Suprapubic skin (tissue), 3 donors: ENCODE measurements around the gene THAP3.

Source experiments
- EP300 ChIP-seq: sonication (generic); formaldehyde crosslinking; IDR thresholded peaks from one replicate; pipeline ENCODE4 v1.6.1; 2017; ENCODE audit warnings: antibody characterized with exemption
- POLR2A ChIP-seq, 2 donors: fragments of 450-650 bp; IDR thresholded peaks; one replicate each; pipeline ENCODE4 v1.6.1; 2017; ENCODE audit warnings: antibody characterized with exemption in 2 of 2, mild to moderate bottlenecking in 2 of 2, moderate library complexity in 2 of 2
- TF ChIP-seq, protein P1 (sequence below), 2 donors: fragments of 200-600 bp in 1 of 2; fragments of 450-650 bp in 1 of 2; sonication (generic) in 1 of 2; IDR thresholded peaks; one replicate each; pipeline ENCODE4 v1.5.1; 2016 to 2019; ENCODE audit warnings: antibody characterized with exemption in 2 of 2, mild to moderate bottlenecking in 1 of 2, moderate library complexity in 1 of 2

DNA sequence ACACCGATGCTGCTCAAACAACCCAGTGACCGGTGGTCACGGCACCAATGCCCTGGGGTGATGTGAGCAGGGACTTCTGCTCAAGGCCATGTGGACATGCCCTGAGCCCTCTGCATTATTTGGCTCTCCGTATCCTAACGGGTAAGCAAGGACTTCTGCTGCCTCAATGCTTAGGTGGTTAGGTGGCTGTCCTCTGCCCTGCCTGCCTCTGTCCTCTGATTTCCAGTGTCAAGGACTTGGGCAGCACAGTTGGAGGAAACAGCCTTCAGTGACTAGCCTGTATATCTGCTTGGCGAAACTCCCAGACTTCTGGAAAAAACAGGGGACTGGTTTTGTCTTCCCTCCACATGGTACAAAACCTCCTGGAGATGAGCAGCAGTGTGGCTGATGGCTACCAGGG lies 42.5 kb downstream of the THAP3 start:
- TF ChIP-seq, protein P1, sequence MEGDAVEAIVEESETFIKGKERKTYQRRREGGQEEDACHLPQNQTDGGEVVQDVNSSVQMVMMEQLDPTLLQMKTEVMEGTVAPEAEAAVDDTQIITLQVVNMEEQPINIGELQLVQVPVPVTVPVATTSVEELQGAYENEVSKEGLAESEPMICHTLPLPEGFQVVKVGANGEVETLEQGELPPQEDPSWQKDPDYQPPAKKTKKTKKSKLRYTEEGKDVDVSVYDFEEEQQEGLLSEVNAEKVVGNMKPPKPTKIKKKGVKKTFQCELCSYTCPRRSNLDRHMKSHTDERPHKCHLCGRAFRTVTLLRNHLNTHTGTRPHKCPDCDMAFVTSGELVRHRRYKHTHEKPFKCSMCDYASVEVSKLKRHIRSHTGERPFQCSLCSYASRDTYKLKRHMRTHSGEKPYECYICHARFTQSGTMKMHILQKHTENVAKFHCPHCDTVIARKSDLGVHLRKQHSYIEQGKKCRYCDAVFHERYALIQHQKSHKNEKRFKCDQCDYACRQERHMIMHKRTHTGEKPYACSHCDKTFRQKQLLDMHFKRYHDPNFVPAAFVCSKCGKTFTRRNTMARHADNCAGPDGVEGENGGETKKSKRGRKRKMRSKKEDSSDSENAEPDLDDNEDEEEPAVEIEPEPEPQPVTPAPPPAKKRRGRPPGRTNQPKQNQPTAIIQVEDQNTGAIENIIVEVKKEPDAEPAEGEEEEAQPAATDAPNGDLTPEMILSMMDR (IDR thresholded peaks at IDR 0.05) = no peak
- TF ChIP-seq POLR2A (IDR thresholded peaks at IDR 0.05) = no peak
- TF ChIP-seq EP300 = no peak
